HG02943 (cell line): ENCODE results near the gene PIPOX.

Experiments
- ATAC-seq: cut with Tn5 transposase; IDR thresholded peaks from one replicate; pipeline ENCODE4 v1.9.1; 2021; ENCODE audit warnings: mild to moderate bottlenecking, low read depth, moderate library complexity; ENCODE audit not compliant: unreplicated experiment

PIPOX gene

DNA sequence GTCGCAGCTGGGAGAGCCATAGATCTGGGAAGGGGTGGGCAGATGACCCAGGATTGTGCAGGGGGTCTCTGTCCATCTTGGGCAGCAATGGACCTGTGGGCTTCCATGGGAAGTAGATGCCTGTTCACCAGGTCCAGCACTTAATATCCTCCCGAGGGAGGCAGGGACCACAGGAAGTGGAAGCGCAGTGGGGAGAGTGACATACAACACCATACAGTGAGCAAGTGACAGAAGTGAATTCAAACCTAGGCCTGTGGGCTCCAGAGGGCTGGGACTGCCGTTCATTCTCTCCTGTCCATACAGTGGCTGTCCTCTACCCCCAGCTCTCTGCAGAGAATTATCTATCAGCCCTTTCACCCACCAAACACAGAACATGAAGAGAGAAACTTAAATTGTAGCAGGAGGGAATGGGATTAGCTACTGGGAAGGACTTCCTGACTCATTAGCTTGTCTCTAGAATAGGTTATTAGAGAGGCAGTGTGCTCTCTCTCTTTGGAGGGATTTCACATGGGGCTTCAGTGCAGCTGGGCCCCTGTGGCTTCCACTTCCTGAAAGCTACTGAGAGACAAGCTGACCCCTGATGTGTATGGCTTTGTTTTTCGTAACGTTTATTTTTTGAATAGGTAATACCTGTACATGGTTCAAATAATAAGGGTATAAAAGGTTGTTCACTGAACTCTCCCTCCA lies 24.0 kb upstream of the PIPOX start:
- ATAC-seq = no peak

GRCh38 chr17:29019475-29020181 lies 23.3 kb upstream of the PIPOX start:
- no peak for ATAC-seq

GRCh38 chr17:29020576-29020975 lies 22.4 kb upstream of the PIPOX start:
- ATAC-seq = no peak

GRCh38 chr17:29021226-29021625 lies 21.7 kb upstream of the PIPOX start:
- ATAC-seq = no peak

GRCh38 chr17:29022074-29022473 lies 20.9 kb upstream of the PIPOX start:
- no peak for ATAC-seq

- ATAC-seq = no peak
Observed at GRCh38 chr17:29024316-29024952, 18.5 kb upstream of the PIPOX start.

DNA sequence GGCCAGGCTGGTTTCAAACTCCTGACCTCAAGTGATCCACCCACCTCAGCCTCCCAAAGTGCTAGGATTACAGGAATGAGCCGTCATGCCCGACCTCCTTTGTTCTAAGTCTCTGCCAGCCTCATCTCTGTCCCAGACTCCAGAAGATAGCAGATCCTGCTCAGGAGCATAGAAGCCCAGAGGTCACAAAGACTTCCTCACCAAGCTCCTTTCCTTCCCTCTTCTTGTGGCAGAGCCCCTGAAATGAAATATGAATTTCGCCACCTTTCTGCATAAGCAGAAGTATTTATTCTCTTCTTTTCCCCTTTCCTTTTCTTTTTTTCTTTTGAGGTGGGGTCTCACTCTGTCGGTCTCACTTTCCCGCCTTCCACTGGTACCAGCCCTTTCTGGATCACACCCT lies 11.5 kb upstream of the PIPOX start:
- no peak for ATAC-seq

GRCh38 chr17:29032013-29032856 lies 10.7 kb upstream of the PIPOX start:
- ATAC-seq = no peak

DNA sequence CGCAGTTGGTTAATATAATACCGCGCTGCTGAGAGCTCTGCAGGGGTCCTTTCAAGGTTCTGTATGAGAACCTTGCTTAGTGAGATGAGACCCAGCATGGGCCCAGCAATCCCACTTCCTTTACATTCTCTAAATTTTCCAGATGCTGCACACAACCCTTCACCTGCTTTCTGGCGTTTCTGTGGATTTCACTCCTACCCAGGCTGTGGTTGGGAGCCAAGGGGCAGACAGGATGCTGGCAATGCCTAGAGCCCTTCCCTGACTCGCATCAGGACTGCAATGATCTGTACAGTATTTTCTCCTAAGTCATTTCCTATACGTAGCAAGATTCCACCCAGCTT lies 10.1 kb upstream of the PIPOX start:
- no peak for ATAC-seq

- no peak for ATAC-seq
Observed at GRCh38 chr17:29034510-29034909, 8.4 kb upstream of the PIPOX start.

GRCh38 chr17:29036584-29036983 lies 6.4 kb upstream of the PIPOX start:
- no peak for ATAC-seq

- no peak for ATAC-seq
Observed at GRCh38 chr17:29037739-29038084, 5.2 kb upstream of the PIPOX start.

GRCh38 chr17:29038085-29038795 lies 4.7 kb upstream of the PIPOX start:
- no peak for ATAC-seq

- ATAC-seq = no peak
Observed at GRCh38 chr17:29039764-29040598, 3.0 kb upstream of the PIPOX start.

GRCh38 chr17:29041091-29041490 lies 1.9 kb upstream of the PIPOX start:
- no peak for ATAC-seq

GRCh38 chr17:29041571-29041970 lies 1.4 kb upstream of the PIPOX start:
- ATAC-seq = no peak

DNA sequence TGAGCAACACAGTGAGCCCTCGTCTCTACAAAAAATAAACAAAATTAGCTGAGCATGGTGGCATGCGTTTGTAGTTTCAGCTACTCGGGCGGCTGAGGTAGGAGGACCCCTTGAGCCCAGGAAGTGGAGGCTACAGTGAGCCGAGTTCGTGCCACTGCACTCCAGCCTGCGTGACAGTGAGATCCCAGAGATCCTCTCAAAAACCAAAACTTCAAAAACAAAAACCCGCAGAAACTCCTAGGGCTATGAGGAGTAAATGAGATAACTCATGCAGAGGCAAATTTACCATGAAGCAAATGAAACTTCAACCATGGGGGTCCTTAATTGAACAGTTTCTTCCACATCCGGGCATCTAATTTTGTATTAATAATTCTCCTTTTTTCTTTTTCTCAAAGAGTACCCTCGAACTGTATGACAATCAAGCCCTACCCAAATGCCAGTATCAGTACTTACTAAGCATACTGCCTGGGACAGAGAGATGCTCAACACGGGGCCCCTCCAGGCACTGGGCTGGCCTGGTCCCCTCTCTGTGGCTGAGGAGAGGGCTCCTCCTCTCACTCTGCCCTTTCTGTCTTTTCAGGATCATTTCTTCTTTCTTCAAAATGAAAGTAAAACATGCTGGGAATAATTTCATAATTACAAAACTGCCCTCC lies 789 bp upstream of the PIPOX start:
- no peak for ATAC-seq

DNA sequence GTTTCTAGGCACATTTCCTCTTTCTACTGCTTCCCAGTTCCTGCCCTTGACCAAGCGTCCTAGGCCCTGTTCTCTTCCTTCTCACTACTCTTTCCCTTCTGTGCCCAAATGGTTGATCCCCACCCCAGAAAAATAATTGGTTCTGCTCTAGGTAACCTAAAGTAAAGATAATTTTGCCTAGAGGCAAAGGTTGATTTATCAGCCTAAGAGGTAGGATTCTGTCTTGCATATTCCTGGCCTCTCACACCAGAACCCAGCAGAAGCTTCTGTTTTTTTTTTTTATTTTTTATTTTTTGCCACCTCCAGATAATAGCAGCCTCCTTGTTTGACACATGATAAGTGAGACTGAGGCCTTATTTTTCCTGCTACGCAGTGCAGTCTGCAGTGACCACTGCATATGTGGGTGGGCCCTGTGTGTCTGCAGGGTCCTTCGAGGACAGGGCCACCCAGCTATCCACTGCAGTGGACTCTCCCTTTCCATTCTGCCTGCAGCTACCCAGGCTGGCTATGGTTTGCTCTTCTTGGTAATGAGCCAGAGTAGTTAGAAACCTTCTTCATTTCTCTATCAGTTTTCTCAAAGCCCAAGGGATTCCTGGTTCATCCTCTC lies 701 bp downstream of the PIPOX start:
- no peak for ATAC-seq

DNA sequence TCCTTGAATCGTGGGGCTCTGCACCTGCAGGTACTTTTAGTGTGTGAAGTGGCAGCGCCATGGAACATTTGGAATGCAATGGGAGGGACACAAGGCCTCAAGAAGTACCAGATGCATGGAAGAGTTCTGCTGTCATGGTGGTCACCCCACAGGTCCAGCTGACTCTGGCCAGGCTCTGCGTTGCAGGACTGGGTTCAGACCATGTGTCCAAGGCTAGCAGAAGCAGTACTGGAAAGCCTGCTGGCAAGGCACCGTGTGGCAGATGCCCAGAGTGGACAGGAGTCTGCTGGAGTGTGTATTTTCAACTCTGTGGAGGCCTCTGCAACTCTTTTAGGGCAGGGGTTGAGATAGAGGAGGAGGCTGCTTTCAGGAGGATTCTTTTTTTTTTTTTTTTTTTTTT lies 2.1 kb downstream of the PIPOX start:
- ATAC-seq = no peak
